ENCODE measurements around the gene SOWAHB.

The SOWAHB gene

DNA sequence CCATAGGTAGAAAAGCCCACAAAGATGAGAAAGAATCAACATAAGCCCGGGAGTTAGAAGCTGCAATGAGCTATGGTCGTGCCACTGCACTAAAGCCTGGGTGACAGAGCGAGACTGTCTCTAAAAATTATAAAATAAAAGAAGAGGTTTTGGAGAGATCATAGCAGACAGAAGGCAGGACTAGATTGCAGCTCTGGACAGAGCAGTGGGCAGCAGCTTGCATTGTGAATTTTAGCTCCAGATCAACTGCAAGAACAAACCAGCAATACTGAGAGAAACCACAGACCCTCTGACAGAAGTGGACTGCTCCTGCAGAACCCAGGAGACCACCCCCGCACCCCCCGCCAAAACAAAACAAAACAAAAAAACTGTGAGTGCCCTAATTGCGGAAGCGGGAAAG, 30.6 kb downstream of the SOWAHB start:
- Histone ChIP-seq H3K9ac (ENCODE audit: low read length) (no peak overlapping the region), H3K36me3 (ENCODE audit: control insufficient read depth, insufficient read depth, low read length) (no peaks in the 10 kb centered on the region), H3K9me3 (ENCODE audit: control insufficient read depth, low read length) (no peaks in the 10 kb centered on the region), H3K4me3 (ENCODE audit: low read length) (no peak overlapping the region), H3K4me1 (ENCODE audit: control insufficient read depth, insufficient read depth, low read length) (peaks cover 7% of the 10 kb centered on the region), H3K27me3 (ENCODE audit: control insufficient read depth, insufficient read depth, low read length) (no peaks in the 10 kb centered on the region)

GRCh38 chr4:76866641-76867040, 31.3 kb downstream of the SOWAHB start:
- Histone ChIP-seq H3K27me3 (ENCODE audit: control insufficient read depth, insufficient read depth, low read length) (no peaks in the 10 kb centered on the region), H3K4me3 (ENCODE audit: low read length) (no peak overlapping the region), H3K9me3 (ENCODE audit: control insufficient read depth, low read length) (no peaks in the 10 kb centered on the region), H3K36me3 (ENCODE audit: control insufficient read depth, insufficient read depth, low read length) (no peaks in the 10 kb centered on the region), H3K4me1 (ENCODE audit: control insufficient read depth, insufficient read depth, low read length) (peaks cover 7% of the 10 kb centered on the region), H3K9ac (ENCODE audit: low read length) (no peak overlapping the region)

- no peak overlapping the region for H3K4me3 ChIP-seq (ENCODE audit: low read length)
- no peaks in the 10 kb centered on the region for H3K36me3 ChIP-seq (ENCODE audit: control insufficient read depth, insufficient read depth, low read length)
- peaks cover 8% of the 10 kb centered on the region for H3K4me1 ChIP-seq (ENCODE audit: control insufficient read depth, insufficient read depth, low read length)
- H3K9me3 ChIP-seq (ENCODE audit: control insufficient read depth, low read length) = no peaks in the 10 kb centered on the region
- H3K27me3 ChIP-seq (ENCODE audit: control insufficient read depth, insufficient read depth, low read length) = no peaks in the 10 kb centered on the region
- H3K9ac ChIP-seq (ENCODE audit: low read length) = no peak overlapping the region
Measured at GRCh38 chr4:76858319-76858718, 39.6 kb downstream of the SOWAHB start.

- Histone ChIP-seq H3K4me1 (ENCODE audit: control insufficient read depth, insufficient read depth, low read length) (peaks cover 8% of the 10 kb centered on the region), H3K9ac (ENCODE audit: low read length) (no peak overlapping the region), H3K4me3 (ENCODE audit: low read length) (no peak overlapping the region), H3K27me3 (ENCODE audit: control insufficient read depth, insufficient read depth, low read length) (no peaks in the 10 kb centered on the region), H3K36me3 (ENCODE audit: control insufficient read depth, insufficient read depth, low read length) (no peaks in the 10 kb centered on the region), H3K9me3 (ENCODE audit: control insufficient read depth, low read length) (no peaks in the 10 kb centered on the region)
Measured at GRCh38 chr4:76857074-76857409, 40.9 kb downstream of the SOWAHB start.

DNA sequence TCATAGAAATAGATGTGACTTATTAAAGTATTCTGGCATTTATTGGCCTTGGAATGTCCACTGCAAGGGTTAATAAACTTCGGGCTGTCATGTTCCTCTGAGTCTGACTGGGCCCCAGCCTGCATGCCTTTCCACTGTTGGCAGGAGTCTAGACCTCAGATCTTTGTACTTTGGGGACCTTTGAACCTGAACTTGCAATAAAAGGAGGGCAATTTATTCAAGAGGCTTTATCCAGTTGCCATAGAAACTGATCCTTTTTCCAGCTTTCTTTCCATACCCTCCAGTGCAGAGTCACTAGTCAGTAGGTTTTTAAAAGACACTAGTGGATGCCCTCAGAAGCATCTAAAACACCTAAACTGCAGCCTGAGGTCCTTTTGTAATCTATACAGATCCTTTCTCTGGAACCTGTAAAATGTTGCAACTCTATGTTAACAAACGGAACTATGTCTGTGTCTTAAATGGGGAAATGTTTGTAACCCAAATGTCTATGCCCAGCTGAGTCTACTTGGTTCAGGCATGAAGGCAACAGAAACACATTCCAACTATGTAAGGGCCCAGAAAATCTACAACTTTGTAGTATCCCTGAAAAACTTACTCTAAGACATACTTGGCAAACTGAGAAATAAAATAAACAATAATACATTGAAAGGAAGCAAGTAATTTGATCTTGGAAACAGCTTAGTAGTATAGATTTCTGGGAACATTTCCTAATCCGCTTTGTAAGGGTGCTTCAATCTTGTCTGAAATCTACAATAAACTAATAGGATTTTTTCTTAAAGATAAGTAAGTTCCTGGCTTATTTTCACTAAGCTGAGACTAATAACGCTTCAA, 41.5 kb downstream of the SOWAHB start:
- no peaks in the 10 kb centered on the region for H3K9me3 ChIP-seq (ENCODE audit: control insufficient read depth, low read length)
- H3K4me3 ChIP-seq (ENCODE audit: low read length) = no peak overlapping the region
- no peaks in the 10 kb centered on the region for H3K36me3 ChIP-seq (ENCODE audit: control insufficient read depth, insufficient read depth, low read length)
- peaks cover 8% of the 10 kb centered on the region for H3K4me1 ChIP-seq (ENCODE audit: control insufficient read depth, insufficient read depth, low read length)
- H3K27me3 ChIP-seq (ENCODE audit: control insufficient read depth, insufficient read depth, low read length) = no peaks in the 10 kb centered on the region
- no peak overlapping the region for H3K9ac ChIP-seq (ENCODE audit: low read length)

DNA sequence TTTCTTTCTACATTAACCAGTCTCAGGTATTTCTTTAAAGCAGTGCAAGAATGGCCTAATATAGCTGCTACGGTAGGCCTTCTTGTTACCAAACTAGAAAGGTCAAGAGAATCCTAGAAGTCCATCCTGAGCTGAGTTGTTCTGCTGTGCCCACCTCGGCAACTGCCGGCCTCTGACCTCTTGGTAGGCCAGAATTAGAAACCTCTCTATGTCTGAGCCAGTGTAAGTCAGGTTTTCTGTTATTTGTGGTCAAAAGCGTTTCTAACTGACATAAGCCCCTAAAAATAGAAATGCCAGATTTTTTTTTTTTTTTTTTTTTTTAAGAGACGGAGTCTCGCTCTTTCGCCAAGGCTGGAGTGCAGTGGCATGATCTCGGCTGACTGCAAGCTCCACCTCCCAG, 43.1 kb downstream of the SOWAHB start:
- Histone ChIP-seq H3K4me3 (ENCODE audit: low read length) (no peak overlapping the region), H3K9ac (ENCODE audit: low read length) (no peak overlapping the region), H3K9me3 (ENCODE audit: control insufficient read depth, low read length) (no peaks in the 10 kb centered on the region), H3K36me3 (ENCODE audit: control insufficient read depth, insufficient read depth, low read length) (no peaks in the 10 kb centered on the region), H3K27me3 (ENCODE audit: control insufficient read depth, insufficient read depth, low read length) (no peaks in the 10 kb centered on the region), H3K4me1 (ENCODE audit: control insufficient read depth, insufficient read depth, low read length) (peaks cover 8% of the 10 kb centered on the region)

- H3K27me3 ChIP-seq (ENCODE audit: control insufficient read depth, insufficient read depth, low read length) = no peaks in the 10 kb centered on the region
- H3K9ac ChIP-seq (ENCODE audit: low read length) = no peak overlapping the region
- peaks cover 4% of the 10 kb centered on the region for H3K4me1 ChIP-seq (ENCODE audit: control insufficient read depth, insufficient read depth, low read length)
- no peak overlapping the region for H3K4me3 ChIP-seq (ENCODE audit: low read length)
- no peaks in the 10 kb centered on the region for H3K9me3 ChIP-seq (ENCODE audit: control insufficient read depth, low read length)
- no peaks in the 10 kb centered on the region for H3K36me3 ChIP-seq (ENCODE audit: control insufficient read depth, insufficient read depth, low read length)
Measured at GRCh38 chr4:76851375-76851774, 46.6 kb downstream of the SOWAHB start.

DNA sequence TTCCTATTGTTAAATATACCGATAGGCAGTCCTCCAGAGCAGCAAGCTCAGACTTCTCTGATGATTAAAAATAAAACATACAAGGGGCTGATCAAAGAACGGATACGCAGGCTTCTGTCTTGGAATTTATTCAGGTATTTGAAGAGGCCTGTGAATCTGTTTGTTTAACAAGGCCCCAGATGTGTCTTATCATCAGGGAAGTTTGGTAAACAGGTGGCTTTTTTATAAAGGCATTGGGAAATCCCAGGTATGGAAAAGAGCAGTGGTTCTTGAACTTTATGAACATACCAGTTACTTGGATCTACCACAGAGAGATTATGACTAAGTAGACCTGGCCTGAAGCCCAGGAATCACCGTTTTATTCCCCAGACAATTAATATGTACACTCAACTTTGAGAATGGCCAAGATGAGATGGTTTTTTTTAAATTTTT, 47.9 kb downstream of the SOWAHB start:
- Histone ChIP-seq H3K4me3 (ENCODE audit: low read length) (no peak overlapping the region), H3K9ac (ENCODE audit: low read length) (no peak overlapping the region), H3K36me3 (ENCODE audit: control insufficient read depth, insufficient read depth, low read length) (no peaks in the 10 kb centered on the region), H3K9me3 (ENCODE audit: control insufficient read depth, low read length) (no peaks in the 10 kb centered on the region), H3K4me1 (ENCODE audit: control insufficient read depth, insufficient read depth, low read length) (no peaks in the 10 kb centered on the region), H3K27me3 (ENCODE audit: control insufficient read depth, insufficient read depth, low read length) (no peaks in the 10 kb centered on the region)

All from mucosa of stomach (tissue), 1 donor.